Stimulated activated naive B cell treated with anti-CD40 and anti-IgM and Interleukin-4, amounts not matched to agents 10 μg/mL and 1 μg/mL and 100 μg/mL, for 72 hours (primary cell): Measurements from ENCODE around the gene ZMAT5.

Experiments
- ATAC-seq, 2 donors: fragments of 150-1000 bp; cut with Tn5 transposase; replicated peaks; 2 replicates each; pipeline ENCODE4 v1.10.0; 2021; ENCODE audit warnings: moderate library complexity in 1 of 2
- DNase-seq: peaks from one replicate; pipeline ENCODE4 v3.0.0; 2021
- H3K27ac Mint-ChIP-seq: one replicate; pipeline ENCODE4 v1.8.0; 2022; ENCODE audit warnings: mild to moderate bottlenecking, mixed read lengths
- H3K27me3 Mint-ChIP-seq, 2 donors: one replicate each; pipeline ENCODE4 v1.8.0; 2022; ENCODE audit warnings: mixed read lengths in 2 of 2
- H3K36me3 Mint-ChIP-seq, 2 donors: one replicate each; pipeline ENCODE4 v1.8.0; 2022; ENCODE audit warnings: mixed read lengths in 2 of 2, mild to moderate bottlenecking in 1 of 2
- H3K4me1 Mint-ChIP-seq, 2 donors: one replicate each; pipeline ENCODE4 v1.8.0; 2022; ENCODE audit warnings: mixed read lengths in 2 of 2, mild to moderate bottlenecking in 1 of 2
- H3K4me3 Mint-ChIP-seq, 2 donors: one replicate each; pipeline ENCODE4 v1.8.0; 2022; ENCODE audit warnings: mild to moderate bottlenecking in 2 of 2, mixed read lengths in 2 of 2, moderate library complexity in 1 of 2
- H3K9me3 Mint-ChIP-seq, 2 donors: one replicate each; pipeline ENCODE4 v1.8.0; 2022; ENCODE audit warnings: mixed read lengths in 2 of 2, mild to moderate bottlenecking in 1 of 2

The ZMAT5 gene

GRCh38 chr22:29798801-29799200, 32.0 kb upstream of the ZMAT5 start:
- H3K27ac Mint-ChIP-seq = peak overlapping the region; percentile 67
- H3K4me3 Mint-ChIP-seq = peak overlapping the region in 1 of 2 donors; percentile 41
- H3K36me3 Mint-ChIP-seq = peaks cover 51 to 66% of the 10 kb centered on the region in 2 donors

DNA sequence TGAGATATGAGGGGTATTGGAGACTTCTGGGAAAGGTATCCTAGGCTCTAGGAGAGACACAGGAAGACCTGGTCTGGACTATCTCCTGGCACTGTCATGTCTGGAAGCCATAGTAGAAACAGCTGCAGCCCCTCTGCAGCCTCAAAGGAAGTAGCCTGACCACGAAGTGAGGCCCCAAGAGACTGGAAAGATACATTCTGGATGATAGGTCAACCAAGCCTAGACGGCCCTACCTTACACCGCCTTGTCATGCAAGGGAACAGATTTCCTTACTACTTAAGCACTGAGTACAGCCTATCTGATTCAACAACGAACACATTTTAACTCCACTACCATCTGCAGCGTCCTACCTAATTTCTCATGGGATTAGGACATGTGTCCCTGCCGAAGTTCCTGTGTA, 31.5 kb upstream of the ZMAT5 start:
- DNase-seq (peak; percentile 43), ATAC-seq (peak; percentile 78 to 81)
- H3K4me1 Mint-ChIP-seq = peaks cover 19 to 37% of the 10 kb centered on the region in 2 donors
- H3K27ac Mint-ChIP-seq = peak overlapping the region; percentile 56
- peak overlapping the region; percentile 36 to 41 for H3K4me3 Mint-ChIP-seq
- no peaks in the 10 kb centered on the region for H3K27me3 Mint-ChIP-seq
- H3K36me3 Mint-ChIP-seq = peaks cover 49 to 61% of the 10 kb centered on the region in 2 donors
- H3K9me3 Mint-ChIP-seq = no peaks in the 10 kb centered on the region

More at GRCh38 chr22:29798801-29799200, 32.0 kb upstream of the ZMAT5 start:
- Mint-ChIP-seq H3K27me3 (no peaks in the 10 kb centered on the region), H3K9me3 (no peaks in the 10 kb centered on the region), H3K4me1 (peaks cover 19 to 37% of the 10 kb centered on the region in 2 donors)
- ATAC-seq (no peak), DNase-seq (no peak)

DNA sequence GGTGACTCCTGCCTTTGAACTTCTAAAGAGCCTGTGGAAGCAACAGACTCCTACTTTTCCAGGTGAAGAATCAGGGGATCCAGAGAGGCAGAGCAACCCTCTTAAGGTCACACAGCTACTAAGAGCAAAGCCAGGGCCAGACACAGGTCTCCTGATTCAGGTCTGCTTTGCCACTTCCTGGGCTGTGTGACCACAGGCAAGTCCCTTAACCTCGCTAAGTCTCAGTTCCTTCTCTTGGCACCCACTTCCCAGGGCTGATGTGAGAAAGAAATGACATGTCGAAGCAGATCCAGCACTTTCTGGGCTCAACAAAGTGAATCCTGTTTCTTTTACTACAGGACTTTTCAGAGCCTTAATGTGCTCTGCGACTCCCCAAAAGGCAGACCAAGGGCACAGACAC, 30.5 kb upstream of the ZMAT5 start:
- DNase-seq (peak; percentile 61), ATAC-seq (peak; percentile 96 to 98)
- peaks cover 58 to 69% of the 10 kb centered on the region in 2 donors for H3K36me3 Mint-ChIP-seq
- no peaks in the 10 kb centered on the region for H3K9me3 Mint-ChIP-seq
- no peaks in the 10 kb centered on the region for H3K27me3 Mint-ChIP-seq
- peak overlapping the region in 1 of 2 donors; percentile 35 for H3K4me3 Mint-ChIP-seq
- H3K27ac Mint-ChIP-seq = peak overlapping the region; percentile 62
- H3K4me1 Mint-ChIP-seq = peaks cover 19 to 37% of the 10 kb centered on the region in 2 donors

DNA sequence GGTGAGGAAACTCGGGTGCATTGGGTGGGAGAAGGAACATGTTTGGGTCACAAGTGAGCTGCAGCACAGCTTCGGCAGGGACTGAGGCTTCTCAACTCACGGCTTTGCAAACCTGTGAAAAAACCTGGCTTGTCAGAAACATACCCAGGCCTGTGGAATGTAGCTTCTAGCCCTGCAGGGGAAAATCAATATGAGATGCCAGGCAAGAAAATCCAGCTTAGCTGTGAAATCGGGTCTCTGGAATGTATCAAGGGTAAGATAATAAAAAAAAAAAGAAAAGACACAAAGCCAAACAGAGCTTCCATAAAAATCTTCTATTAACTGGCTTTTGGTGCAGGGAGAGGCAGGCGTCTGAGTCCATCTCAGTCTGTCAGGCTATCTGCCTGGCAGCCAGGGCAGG, 28.9 kb upstream of the ZMAT5 start:
- Mint-ChIP-seq H3K27me3 (no peaks in the 10 kb centered on the region), H3K27ac (no peak overlapping the region), H3K4me1 (peaks cover 19 to 37% of the 10 kb centered on the region in 2 donors), H3K4me3 (no peak overlapping the region), H3K9me3 (no peaks in the 10 kb centered on the region), H3K36me3 (peaks cover 54 to 66% of the 10 kb centered on the region in 2 donors)
- ATAC-seq = no peak
- DNase-seq = no peak

DNA sequence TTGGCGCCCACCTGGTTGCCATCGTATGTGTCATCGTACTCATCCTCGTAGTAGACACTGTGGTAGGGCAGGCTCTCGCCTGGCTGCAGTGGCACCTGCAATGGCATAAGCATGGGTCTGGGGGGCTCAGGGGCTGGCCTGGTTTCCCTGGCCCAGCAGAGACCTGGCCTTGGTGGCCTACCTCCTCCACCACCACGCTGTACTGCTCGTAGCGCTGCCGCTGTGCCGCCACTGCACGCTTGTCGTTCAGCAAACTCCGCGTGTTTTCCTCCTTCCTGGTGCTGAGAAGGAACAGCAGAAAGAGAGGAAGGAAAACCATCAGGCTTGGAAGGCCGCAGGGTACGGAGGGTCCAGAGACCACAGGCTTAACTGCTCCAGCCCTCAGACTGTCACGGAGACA, 26.6 kb upstream of the ZMAT5 start:
- Mint-ChIP-seq H3K4me1 (peaks cover 9 to 24% of the 10 kb centered on the region in 2 donors), H3K36me3 (peaks cover 56 to 70% of the 10 kb centered on the region in 2 donors), H3K27ac (no peak overlapping the region), H3K9me3 (no peaks in the 10 kb centered on the region), H3K4me3 (no peak overlapping the region), H3K27me3 (no peaks in the 10 kb centered on the region)
- ATAC-seq (no peak), DNase-seq (no peak)

GRCh38 chr22:29790061-29790460, 23.3 kb upstream of the ZMAT5 start:
- H3K4me3 Mint-ChIP-seq = no peak overlapping the region
- no peak for DNase-seq
- no peaks in the 10 kb centered on the region for H3K9me3 Mint-ChIP-seq
- ATAC-seq = no peak
- H3K36me3 Mint-ChIP-seq = peaks cover 47 to 66% of the 10 kb centered on the region in 2 donors
- no peaks in the 10 kb centered on the region for H3K4me1 Mint-ChIP-seq
- H3K27ac Mint-ChIP-seq = no peak overlapping the region
- H3K27me3 Mint-ChIP-seq = no peaks in the 10 kb centered on the region

- no peak overlapping the region for H3K4me3 Mint-ChIP-seq
- ATAC-seq = no peak
- peak overlapping the region; percentile 6 for H3K27ac Mint-ChIP-seq
- peaks cover 47 to 66% of the 10 kb centered on the region in 2 donors for H3K36me3 Mint-ChIP-seq
- no peaks in the 10 kb centered on the region for H3K9me3 Mint-ChIP-seq
- peaks cover 0 to 6% of the 10 kb centered on the region in 2 donors for H3K4me1 Mint-ChIP-seq
- no peak for DNase-seq
- no peaks in the 10 kb centered on the region for H3K27me3 Mint-ChIP-seq
Observed at GRCh38 chr22:29788339-29789279, 21.8 kb upstream of the ZMAT5 start.

DNA sequence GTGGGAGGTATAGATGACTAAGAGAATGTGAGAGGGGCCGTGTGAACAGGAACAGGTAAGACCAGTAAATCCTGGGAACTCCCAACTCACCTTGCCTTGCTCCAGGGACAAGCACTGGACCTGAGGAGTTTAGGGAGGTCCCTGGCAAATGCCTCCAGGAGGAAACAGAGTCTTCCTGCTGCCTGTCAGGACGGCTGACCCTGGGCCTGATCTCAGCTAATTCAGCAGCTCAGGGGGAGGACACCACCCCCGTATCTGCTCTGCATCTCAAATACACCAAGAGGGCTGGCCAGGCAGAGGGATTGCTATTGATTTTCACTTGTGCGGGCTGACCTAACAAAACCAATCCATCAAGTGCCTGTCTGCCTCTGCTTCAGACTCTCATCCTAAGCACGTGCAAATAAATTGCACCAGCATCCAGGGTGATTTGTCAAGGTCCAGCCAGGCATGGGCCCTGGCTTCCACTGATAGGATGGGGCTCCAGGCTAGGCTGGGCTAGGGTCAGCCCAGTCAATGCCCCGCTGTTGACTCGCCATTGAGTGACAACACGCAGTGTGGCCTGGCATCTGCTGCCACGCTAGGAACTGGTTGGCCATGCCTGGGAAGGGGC, 20.7 kb upstream of the ZMAT5 start:
- Mint-ChIP-seq H3K27me3 (no peaks in the 10 kb centered on the region), H3K27ac (no peak overlapping the region), H3K36me3 (peaks cover 36 to 59% of the 10 kb centered on the region in 2 donors), H3K4me1 (peaks cover 0 to 6% of the 10 kb centered on the region in 2 donors), H3K9me3 (no peaks in the 10 kb centered on the region), H3K4me3 (no peak overlapping the region)
- no peak for ATAC-seq
- no peak for DNase-seq

- Mint-ChIP-seq H3K4me3 (no peak overlapping the region), H3K9me3 (no peaks in the 10 kb centered on the region)
Observed at GRCh38 chr22:29786031-29786430, 19.2 kb upstream of the ZMAT5 start.

DNA sequence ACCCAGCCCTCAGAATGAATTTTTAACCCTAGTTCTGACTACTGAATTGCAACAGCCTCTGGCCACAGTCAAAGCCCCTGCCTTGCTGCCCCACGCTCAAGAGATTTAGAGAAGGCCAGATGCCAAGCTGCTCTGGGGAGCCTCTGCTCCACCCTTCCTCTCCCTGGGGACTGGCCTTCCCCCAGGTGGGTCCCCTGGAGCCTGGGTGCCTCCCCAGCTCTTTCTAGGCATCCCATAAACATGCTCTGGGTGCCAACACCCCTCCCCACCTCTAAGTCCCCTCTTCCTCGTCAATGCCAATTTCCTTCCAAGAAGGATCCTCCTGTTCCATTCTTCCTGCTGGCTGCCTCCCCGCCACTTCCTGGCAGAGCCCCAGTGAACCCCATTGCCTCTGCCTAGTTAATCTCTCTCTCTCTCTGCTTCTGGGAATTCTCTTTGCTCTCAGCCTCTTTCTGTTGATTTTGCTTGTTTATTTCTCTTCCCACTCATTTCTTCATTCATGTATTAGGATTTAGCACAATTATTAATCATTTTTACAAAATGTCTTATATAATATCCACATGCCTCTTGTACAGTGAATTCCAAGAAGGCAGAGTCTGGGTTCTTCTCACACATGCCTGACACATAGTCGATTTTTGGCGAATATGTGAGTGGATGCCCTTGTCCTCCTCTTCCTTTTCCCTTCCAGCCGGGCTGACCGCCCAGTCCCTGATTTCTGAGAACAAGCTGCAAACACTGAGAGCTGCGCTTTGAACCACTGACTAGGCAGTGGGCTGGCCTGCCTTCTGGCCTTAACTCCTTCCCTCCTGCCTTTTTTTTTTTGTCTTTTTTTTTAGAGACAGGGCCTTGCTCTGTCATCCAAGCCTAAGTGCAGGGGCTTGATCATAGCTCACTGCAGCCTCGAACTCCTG, 17.9 kb upstream of the ZMAT5 start:
- no peaks in the 10 kb centered on the region for H3K27me3 Mint-ChIP-seq
- ATAC-seq (no peak), DNase-seq (no peak)
- no peak overlapping the region for H3K4me3 Mint-ChIP-seq
- peaks cover 0 to 6% of the 10 kb centered on the region in 2 donors for H3K4me1 Mint-ChIP-seq
- no peaks in the 10 kb centered on the region for H3K9me3 Mint-ChIP-seq
- peaks cover 19 to 35% of the 10 kb centered on the region in 2 donors for H3K36me3 Mint-ChIP-seq
- no peak overlapping the region for H3K27ac Mint-ChIP-seq

More at GRCh38 chr22:29786031-29786430, 19.2 kb upstream of the ZMAT5 start:
- Mint-ChIP-seq H3K36me3 (peaks cover 31 to 47% of the 10 kb centered on the region in 2 donors), H3K27ac (no peak overlapping the region), H3K4me1 (peaks cover 0 to 6% of the 10 kb centered on the region in 2 donors), H3K27me3 (no peaks in the 10 kb centered on the region)
- no peak for ATAC-seq
- no peak for DNase-seq

- Mint-ChIP-seq H3K9me3 (no peaks in the 10 kb centered on the region), H3K4me3 (no peak overlapping the region), H3K4me1 (peaks cover 0 to 6% of the 10 kb centered on the region in 2 donors), H3K36me3 (peaks cover 0 to 11% of the 10 kb centered on the region in 2 donors), H3K27me3 (no peaks in the 10 kb centered on the region), H3K27ac (no peak overlapping the region)
- ATAC-seq (no peak), DNase-seq (no peak)
Observed at GRCh38 chr22:29782061-29782845, 15.4 kb upstream of the ZMAT5 start.

DNA sequence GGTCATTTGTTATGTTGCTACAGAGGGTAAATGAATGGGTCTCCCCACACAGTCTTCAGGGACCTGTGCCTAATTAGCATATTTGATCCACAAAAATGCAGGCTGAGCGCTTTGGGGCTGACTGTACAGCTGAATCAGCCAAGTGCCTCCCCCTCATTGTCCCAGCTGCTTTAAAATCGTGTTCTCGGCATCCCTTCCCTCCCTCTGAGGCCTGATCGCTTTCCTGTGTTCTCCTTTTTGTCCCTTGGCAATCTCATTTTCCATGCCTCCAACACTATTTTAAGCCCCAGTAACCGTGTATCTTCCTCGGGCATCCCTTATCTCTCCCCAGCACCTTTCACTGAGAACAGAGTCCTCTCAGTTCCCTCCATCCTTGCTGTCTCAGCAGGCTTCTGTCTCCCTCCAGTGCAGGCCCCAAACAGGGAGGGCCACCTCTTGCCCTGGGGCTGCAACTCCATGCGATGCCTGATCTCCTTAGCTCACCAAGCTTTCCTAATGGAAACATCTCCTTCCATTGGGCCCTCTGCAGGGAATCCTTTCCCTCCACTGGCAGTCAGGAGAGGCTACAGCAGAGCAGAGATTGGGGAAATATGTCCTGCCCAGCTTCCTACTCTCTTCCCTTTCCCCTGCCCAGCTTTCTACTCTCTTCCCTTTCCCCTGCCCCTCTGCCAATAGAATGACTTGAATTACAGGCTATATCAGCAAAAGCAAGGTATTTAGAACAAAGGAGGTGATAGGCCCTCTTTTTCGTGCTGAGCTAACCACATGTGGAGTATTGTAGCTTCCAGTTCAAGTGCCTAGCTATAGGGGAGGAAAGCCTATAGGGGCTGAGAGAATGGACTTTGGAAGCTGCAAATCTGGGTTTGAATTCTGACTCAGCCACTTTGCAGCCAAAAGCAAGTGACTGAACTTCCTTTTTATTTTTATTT, 14.2 kb upstream of the ZMAT5 start:
- H3K27ac Mint-ChIP-seq = no peak overlapping the region
- DNase-seq (no peak), ATAC-seq (no peak)
- H3K36me3 Mint-ChIP-seq = peaks cover 0 to 3% of the 10 kb centered on the region in 2 donors
- H3K4me3 Mint-ChIP-seq = no peak overlapping the region
- no peaks in the 10 kb centered on the region for H3K27me3 Mint-ChIP-seq
- no peaks in the 10 kb centered on the region for H3K9me3 Mint-ChIP-seq
- peaks cover 0 to 6% of the 10 kb centered on the region in 2 donors for H3K4me1 Mint-ChIP-seq
